GM23338 (cell line): Measurements from ENCODE around the gene PRSS27.

Source experiments
- EZH2 ChIP-seq: fragments of 200-600 bp; sonication (generic); IDR thresholded peaks from one replicate; pipeline ENCODE4 v1.8.0; 2017; ENCODE audit warnings: antibody characterized with exemption, mild to moderate bottlenecking, low read depth; ENCODE audit not compliant: unreplicated experiment
- EZH2phosphoT487 ChIP-seq: fragments of 200-600 bp; sonication (generic); IDR thresholded peaks from one replicate; pipeline ENCODE4 v1.8.1; 2018; ENCODE audit warnings: antibody characterized with exemption; ENCODE audit not compliant: unreplicated experiment
- JUNB ChIP-seq: IDR thresholded peaks from one replicate; pipeline ENCODE4 v1.6.1; 2016; ENCODE audit warnings: antibody characterized with exemption; ENCODE audit not compliant: unreplicated experiment
- NANOG ChIP-seq: IDR thresholded peaks from 2 replicates; pipeline ENCODE4 v1.6.1; 2016; ENCODE audit warnings: antibody characterized with exemption, borderline replicate concordance
- POLR2AphosphoS5 ChIP-seq: IDR thresholded peaks from 2 replicates; pipeline ENCODE4 v1.6.1; 2016; ENCODE audit warnings: antibody characterized with exemption, low read depth
- ZNF114 ChIP-seq: fragments of 250-450 bp; sonication (Bioruptor Pico); IDR thresholded peaks from 2 replicates; pipeline ENCODE4 v1.5.0; 2020; ENCODE audit warnings: mild to moderate bottlenecking, moderate library complexity
- TF ChIP-seq, protein P1 (sequence below), 2 experiments: fragments of 200-600 bp in 1 of 2; sonication (generic) in 1 of 2; conservative IDR thresholded peaks; 2 replicates each; pipeline versions ENCODE4 v1.5.1 to v1.6.1; 2016 to 2017; ENCODE audit warnings: antibody characterized with exemption in 2 of 2, low read depth in 2 of 2, mild to moderate bottlenecking in 2 of 2, moderate library complexity in 1 of 2
- TF ChIP-seq, protein P2 (sequence below): IDR thresholded peaks from one replicate; pipeline ENCODE4 v1.6.1; 2018; ENCODE audit warnings: antibody characterized with exemption; ENCODE audit not compliant: unreplicated experiment
- TF ChIP-seq, protein P3 (sequence below): fragments of 250-450 bp; sonication (Bioruptor Pico); IDR thresholded peaks from 2 replicates; pipeline ENCODE4 v1.5.0; 2020; ENCODE audit warnings: mild to moderate bottlenecking, moderate library complexity

DNA sequence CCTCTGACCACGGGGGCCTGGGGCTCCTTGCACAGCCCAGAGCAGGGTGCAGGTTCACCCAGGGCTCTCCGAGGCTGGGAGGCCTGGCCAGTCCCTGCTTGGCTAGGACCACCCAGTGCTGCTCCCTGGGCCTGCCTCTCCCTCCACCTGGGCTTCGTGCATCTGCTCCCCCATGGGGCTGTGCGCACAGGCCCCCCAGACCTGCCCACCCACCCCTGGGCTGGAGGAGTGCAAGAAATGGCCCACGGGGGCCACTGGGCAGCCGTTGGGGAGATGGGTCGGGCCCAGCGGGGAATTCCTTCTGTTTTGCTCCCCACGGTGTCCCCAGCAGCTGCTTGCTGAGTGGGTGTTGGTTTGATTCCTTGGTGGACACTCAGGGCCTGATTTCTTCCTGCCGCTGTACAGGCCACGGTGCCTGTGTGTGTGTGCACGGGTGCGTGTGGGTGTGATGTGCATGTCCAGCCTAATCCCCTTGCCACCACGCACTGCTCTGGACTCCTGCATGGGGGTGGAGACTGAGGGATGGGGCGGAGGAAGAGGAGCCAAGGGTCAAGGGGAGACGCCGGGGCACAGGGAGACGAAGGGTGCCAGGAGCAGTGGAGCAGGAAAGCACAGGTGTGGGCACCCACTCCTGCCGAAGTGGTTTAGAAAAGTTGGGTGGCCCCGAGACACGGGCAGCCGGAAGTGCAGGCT lies 8.5 kb downstream of the PRSS27 start:
- TF ChIP-seq, protein P1, sequence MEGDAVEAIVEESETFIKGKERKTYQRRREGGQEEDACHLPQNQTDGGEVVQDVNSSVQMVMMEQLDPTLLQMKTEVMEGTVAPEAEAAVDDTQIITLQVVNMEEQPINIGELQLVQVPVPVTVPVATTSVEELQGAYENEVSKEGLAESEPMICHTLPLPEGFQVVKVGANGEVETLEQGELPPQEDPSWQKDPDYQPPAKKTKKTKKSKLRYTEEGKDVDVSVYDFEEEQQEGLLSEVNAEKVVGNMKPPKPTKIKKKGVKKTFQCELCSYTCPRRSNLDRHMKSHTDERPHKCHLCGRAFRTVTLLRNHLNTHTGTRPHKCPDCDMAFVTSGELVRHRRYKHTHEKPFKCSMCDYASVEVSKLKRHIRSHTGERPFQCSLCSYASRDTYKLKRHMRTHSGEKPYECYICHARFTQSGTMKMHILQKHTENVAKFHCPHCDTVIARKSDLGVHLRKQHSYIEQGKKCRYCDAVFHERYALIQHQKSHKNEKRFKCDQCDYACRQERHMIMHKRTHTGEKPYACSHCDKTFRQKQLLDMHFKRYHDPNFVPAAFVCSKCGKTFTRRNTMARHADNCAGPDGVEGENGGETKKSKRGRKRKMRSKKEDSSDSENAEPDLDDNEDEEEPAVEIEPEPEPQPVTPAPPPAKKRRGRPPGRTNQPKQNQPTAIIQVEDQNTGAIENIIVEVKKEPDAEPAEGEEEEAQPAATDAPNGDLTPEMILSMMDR (conservative IDR thresholded peaks at IDR 0.05; ENCODE audit: low read depth in 2 of 2) = no peak
- TF ChIP-seq, protein P2, sequence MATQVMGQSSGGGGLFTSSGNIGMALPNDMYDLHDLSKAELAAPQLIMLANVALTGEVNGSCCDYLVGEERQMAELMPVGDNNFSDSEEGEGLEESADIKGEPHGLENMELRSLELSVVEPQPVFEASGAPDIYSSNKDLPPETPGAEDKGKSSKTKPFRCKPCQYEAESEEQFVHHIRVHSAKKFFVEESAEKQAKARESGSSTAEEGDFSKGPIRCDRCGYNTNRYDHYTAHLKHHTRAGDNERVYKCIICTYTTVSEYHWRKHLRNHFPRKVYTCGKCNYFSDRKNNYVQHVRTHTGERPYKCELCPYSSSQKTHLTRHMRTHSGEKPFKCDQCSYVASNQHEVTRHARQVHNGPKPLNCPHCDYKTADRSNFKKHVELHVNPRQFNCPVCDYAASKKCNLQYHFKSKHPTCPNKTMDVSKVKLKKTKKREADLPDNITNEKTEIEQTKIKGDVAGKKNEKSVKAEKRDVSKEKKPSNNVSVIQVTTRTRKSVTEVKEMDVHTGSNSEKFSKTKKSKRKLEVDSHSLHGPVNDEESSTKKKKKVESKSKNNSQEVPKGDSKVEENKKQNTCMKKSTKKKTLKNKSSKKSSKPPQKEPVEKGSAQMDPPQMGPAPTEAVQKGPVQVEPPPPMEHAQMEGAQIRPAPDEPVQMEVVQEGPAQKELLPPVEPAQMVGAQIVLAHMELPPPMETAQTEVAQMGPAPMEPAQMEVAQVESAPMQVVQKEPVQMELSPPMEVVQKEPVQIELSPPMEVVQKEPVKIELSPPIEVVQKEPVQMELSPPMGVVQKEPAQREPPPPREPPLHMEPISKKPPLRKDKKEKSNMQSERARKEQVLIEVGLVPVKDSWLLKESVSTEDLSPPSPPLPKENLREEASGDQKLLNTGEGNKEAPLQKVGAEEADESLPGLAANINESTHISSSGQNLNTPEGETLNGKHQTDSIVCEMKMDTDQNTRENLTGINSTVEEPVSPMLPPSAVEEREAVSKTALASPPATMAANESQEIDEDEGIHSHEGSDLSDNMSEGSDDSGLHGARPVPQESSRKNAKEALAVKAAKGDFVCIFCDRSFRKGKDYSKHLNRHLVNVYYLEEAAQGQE = no peak
- TF ChIP-seq POLR2AphosphoS5 (no peak), EZH2 (no peak), EZH2phosphoT487 (no peak), ZNF114 (CRISPR knock-in tag) (no peak), JUNB (no peak), NANOG (no peak)
- TF ChIP-seq, protein P3, sequence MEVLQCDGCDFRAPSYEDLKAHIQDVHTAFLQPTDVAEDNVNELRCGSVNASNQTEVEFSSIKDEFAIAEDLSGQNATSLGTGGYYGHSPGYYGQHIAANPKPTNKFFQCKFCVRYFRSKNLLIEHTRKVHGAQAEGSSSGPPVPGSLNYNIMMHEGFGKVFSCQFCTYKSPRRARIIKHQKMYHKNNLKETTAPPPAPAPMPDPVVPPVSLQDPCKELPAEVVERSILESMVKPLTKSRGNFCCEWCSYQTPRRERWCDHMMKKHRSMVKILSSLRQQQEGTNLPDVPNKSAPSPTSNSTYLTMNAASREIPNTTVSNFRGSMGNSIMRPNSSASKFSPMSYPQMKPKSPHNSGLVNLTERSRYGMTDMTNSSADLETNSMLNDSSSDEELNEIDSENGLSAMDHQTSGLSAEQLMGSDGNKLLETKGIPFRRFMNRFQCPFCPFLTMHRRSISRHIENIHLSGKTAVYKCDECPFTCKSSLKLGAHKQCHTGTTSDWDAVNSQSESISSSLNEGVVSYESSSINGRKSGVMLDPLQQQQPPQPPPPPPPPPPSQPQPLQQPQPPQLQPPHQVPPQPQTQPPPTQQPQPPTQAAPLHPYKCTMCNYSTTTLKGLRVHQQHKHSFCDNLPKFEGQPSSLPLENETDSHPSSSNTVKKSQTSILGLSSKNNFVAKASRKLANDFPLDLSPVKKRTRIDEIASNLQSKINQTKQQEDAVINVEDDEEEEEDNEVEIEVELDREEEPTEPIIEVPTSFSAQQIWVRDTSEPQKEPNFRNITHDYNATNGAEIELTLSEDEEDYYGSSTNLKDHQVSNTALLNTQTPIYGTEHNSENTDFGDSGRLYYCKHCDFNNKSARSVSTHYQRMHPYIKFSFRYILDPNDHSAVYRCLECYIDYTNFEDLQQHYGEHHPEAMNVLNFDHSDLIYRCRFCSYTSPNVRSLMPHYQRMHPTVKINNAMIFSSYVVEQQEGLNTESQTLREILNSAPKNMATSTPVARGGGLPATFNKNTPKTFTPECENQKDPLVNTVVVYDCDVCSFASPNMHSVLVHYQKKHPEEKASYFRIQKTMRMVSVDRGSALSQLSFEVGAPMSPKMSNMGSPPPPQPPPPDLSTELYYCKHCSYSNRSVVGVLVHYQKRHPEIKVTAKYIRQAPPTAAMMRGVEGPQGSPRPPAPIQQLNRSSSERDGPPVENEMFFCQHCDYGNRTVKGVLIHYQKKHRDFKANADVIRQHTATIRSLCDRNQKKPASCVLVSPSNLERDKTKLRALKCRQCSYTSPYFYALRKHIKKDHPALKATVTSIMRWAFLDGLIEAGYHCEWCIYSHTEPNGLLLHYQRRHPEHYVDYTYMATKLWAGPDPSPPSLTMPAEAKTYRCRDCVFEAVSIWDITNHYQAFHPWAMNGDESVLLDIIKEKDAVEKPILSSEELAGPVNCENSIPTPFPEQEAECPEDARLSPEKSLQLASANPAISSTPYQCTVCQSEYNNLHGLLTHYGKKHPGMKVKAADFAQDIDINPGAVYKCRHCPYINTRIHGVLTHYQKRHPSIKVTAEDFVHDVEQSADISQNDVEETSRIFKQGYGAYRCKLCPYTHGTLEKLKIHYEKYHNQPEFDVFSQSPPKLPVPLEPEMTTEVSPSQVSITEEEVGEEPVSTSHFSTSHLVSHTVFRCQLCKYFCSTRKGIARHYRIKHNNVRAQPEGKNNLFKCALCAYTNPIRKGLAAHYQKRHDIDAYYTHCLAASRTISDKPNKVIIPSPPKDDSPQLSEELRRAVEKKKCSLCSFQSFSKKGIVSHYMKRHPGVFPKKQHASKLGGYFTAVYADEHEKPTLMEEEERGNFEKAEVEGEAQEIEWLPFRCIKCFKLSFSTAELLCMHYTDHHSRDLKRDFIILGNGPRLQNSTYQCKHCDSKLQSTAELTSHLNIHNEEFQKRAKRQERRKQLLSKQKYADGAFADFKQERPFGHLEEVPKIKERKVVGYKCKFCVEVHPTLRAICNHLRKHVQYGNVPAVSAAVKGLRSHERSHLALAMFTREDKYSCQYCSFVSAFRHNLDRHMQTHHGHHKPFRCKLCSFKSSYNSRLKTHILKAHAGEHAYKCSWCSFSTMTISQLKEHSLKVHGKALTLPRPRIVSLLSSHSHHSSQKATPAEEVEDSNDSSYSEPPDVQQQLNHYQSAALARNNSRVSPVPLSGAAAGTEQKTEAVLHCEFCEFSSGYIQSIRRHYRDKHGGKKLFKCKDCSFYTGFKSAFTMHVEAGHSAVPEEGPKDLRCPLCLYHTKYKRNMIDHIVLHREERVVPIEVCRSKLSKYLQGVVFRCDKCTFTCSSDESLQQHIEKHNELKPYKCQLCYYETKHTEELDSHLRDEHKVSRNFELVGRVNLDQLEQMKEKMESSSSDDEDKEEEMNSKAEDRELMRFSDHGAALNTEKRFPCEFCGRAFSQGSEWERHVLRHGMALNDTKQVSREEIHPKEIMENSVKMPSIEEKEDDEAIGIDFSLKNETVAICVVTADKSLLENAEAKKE (CRISPR knock-in tag) = no peak
